OCI-M2 (cell line): Measurements from ENCODE around the gene ATP6V1F.

Source experiments
- DNase-seq: peaks from one replicate; lab custom pipeline; 2025; ENCODE audit not compliant: unreplicated experiment; lab: John Stamatoyannopoulos, UW

Gene ATP6V1F

GRCh38 chr7:128882134-128882533, 19.5 kb downstream of the ATP6V1F start:
- DNase-seq = no peak

DNA sequence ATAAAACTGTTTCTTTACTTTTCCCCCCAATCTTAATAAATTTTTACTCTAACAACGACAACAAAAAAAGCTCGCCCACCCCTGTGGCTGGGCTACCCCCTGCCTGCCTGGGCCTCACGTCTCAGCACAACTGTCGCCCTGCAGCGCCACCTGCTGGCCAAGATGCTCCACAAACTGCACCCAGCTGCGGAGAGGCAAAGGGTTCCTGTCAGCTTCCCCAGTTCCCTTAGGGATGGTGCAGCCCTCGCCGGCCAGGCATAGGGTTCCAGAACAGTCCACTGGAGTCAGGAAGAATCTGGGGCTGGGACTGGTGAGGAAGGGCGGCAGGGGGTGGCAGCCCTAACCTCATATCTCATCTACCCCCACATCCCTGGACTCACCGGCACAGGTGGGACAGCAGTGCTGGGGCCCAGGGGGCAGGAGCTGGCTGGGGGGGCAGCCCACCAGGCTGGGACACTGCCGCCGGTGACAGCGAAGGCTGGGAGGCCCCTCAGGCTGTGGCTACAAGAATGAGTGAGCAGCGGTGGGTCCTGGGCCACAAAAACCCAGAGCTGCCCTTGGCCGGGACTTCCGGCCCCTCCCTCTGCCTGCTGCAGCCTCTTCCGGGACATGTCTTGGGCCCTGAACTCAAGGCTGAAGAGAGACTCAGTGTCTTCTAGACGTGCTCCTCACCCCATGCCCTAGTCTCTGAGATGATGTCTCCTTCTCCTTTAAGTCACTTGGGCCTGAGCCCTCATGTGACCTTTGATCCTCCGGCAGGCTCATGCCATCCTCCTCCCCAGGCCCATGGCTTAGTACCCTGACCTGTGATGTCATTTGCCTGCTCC, 21.2 kb downstream of the ATP6V1F start:
- DNase-seq = peak; percentile 74

DNA sequence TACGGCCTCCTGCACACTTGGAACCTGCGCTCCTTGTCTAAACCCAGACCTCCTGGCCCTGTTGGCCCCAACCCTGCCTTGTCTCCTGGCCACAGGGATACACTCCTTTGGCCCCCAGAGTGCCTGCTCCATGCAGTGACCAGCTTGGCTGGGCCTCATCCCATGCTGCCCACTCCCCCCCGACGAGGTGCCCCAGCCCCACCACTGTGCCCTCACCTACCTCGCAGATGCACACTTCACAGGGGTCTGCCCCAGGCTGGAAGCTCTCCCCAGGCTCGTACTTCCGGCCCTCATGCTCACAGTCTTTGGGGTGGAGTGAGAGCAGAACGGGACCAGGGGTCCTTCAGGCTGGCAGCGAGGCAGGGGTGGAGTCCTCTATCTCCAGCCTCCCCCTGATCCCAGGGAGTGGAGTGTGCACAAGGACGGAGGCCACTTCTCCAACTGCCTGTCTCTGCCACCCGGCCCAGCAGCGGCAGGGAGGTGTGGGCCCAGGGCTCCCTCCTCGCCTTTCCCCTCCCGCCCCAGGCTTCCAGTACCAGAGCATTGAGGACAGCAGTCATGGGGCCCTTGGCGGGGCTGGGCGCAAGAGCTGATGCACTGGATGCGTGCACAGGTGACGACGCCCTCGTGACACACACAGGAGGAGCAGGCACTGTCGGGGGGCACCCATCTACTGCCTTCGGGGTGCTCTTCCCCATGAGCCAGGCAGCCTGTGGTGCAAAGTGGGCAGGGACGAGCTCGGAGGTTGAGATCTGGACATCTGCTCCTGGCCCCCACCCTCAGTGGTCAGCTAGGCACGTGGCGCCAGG, 22.1 kb downstream of the ATP6V1F start:
- no peak for DNase-seq

- no peak for DNase-seq
Observed at GRCh38 chr7:128885370-128886187, 22.9 kb downstream of the ATP6V1F start.

DNA sequence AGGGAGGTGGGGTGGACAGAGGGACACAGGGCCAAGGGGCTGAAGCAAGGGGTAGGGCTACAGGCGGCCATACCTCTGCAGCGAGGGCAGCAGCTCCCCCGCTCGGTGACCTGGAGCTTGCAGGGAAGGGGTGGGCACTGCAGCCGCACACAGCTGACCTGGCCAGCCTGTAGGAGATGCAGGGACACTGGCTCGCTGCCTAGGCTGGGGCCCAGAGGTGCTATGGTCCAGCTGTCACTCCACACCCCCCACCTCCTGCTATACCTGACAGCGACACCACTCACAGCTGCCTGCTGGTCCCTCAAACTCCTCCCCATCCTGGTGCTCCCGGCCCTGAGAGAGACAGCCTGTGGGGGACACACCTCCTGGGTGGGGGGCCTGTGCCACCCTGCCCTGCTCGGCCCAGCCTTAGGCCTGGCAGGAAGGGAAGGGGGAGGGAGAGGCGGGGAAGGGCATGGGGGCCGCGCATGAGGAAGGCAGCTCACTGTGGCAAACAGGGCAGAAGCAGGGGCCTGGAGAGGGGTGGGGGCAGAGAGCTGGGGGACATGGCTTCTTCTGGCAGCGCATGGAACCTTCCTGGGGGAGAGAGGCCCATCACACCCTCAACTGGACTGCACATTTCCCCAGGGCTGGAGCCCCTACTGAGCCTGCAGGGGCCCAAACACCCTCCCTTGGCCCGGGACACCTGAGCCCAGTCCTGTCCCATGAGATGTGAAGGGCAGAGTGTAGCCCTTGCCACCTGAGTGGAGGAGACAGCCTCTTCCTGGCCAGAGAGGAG, 23.9 kb downstream of the ATP6V1F start:
- no peak for DNase-seq

DNA sequence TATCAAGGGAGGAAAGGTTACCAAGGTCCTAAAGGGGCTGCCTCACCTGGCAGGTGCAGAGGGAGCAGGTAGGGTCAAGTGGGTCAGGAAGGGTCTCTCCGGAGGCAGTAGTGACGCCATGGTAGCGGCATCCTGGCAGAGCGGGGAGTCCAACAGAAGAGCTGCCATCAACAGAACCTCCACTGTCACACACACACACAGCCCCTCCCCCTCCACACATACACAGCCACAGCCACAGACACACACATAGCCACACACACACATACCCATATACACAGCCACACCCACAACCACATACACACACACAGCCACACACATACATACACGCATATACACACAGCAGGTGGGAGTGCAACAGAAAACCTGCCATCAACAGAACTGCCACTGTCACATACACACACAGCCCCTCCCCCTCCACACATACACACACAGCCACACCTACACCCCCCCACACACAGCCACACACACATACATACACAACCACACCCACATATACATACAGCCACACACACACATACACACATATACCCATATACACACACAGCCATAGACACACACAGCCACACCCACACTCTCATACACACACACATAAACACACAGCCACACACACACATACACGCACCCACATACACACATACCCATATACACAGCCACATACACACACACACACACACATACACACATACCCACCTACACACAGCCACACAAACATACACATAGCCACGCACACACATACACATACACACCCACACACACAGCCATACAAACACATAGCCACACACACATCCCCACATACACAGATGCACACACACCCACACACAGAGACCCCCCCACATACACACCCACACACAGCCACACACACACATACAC, 24.7 kb downstream of the ATP6V1F start:
- no peak for DNase-seq

- no peak for DNase-seq
Observed at GRCh38 chr7:128888039-128888755, 25.5 kb downstream of the ATP6V1F start.

- no peak for DNase-seq
Observed at GRCh38 chr7:128888756-128889095, 26.1 kb downstream of the ATP6V1F start.

GRCh38 chr7:128889121-128889520, 26.5 kb downstream of the ATP6V1F start:
- no peak for DNase-seq

DNA sequence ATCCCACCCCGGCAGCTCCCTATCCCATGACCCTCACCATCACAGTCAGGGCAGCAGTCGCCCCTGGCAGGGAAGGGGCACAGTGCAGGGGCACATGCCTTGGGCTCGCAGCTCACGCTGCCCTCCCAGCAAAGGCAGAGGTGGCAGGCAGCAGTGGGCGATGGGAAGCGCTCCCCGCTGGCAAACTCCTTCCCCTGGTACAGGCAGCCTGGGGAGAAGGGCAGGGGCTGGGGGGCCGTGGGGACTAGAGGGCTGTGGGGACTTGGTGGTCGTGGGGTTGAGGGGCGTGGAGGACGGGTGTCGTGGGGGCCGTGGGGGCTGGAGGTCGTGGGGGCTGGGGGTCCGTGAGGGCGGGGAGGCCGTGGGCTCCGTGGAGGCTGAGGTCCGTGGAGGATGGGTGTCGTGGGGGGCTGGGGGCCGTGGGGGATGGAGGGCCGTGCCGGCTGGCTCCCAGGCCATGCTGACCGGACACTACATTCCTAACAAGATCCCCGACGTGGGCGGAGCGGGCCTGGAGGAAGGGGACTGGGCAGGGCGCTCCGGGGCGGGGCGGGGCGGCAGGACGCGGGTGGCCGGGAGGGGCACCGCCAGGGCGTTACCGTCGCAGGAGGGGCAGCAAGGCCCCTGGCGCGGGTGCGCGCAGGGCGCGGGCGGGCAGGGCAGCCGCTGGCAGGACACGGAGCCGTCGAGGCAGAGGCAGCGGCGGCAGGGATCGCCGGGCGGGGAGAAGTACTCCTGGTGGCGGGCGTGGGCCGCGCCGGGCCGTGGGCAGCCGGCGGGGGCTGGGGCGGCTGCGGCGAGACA, 27.9 kb downstream of the ATP6V1F start:
- no peak for DNase-seq

- DNase-seq = no peak
Observed at GRCh38 chr7:128891110-128891941, 28.7 kb downstream of the ATP6V1F start.

GRCh38 chr7:128891942-128892269, 29.2 kb downstream of the ATP6V1F start:
- DNase-seq = no peak

DNA sequence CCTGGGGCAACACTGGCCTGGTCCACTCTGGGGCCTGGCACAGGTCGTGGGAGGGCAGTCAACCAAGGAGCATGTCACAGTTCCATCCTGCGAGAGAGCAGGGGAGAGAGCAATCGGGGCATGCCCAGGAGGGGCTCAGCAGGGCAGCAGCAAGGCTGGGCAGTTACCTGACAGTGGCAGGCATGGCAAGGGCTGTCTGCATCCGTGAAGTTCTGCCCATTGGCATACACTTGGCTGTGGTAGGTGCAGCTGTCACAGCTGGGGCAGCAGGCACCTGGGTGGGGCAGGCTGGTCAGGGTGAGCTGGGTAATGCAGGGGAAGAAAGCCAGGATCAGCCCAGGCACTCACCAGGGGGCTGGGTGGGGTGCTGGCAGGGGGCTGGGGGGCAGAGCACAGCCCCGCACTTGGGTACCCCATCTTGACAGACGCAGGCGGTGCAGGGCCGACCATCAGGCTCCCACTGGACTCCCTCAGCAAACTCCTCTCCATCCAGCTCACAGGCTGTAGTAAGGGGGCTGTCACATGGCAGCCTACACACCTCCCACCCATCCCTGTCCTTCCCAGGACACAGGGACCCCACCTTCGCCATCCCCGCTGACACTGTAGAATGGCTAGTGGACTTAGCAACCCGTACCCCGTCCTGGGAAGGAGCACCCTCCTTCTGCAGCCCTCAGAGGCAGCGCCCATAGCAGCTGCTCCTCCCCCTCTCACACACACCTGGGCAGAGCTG, 30.0 kb downstream of the ATP6V1F start:
- DNase-seq = no peak

DNA sequence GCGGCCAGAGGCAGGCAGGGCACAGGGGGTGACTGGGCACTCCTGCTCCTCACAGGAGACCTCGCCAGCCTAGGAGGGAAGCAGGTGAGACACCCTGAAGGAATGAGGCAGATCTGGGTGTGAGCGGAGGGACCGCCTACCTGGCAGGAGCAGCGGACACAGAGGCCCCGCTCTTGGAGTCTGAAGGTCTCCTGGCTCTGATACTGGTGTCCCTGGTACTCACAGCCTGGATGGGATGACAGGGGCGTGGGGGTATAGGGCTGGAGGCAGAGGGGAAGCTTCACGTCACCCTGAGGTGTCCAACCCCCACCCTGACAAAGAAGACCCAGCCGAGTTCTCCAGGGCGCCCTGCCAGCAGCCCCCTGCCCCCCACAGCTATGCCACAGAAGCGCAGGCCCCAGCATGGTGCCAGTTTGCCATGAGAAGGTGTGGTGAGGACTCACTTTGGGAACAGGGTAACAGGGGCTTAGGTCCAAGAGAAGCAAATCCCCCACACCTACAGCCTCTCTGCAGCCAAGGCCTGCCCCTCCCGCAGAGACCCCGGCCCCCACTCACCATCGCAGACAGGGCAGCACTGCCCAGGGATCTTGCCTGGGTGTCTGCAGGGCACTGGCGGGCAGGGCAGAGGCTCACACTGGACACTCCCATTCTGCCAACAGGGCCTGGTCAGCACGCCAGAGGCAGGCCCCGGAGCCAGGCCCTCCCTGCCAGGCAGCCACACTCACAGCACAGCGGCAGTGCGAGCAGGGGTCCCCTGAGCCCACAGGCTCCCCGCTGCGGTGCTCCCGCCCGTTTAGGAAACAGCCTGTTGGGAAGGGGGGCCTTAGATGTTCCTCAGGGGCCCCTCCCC, 30.8 kb downstream of the ATP6V1F start:
- no peak for DNase-seq

GRCh38 chr7:128894101-128894440, 31.4 kb downstream of the ATP6V1F start:
- no peak for DNase-seq

- no peak for DNase-seq
Observed at GRCh38 chr7:128895320-128895719, 32.7 kb downstream of the ATP6V1F start.
